Ovary (tissue), 9 donors: Measurements from ENCODE around the gene AGL. TPM values are rescaled to one million over a fixed set of nuclear protein-coding genes. Genes with fewer than 3 reads are reported as not detected.

Experiments
- DNase-seq, 5 donors: peaks; one replicate each; pipeline ENCODE4 v3.0.0-alpha.2; 2019 to 2020
- H3K27ac ChIP-seq, 2 donors: fragments of 200-600 bp; one replicate each; pipeline versions ENCODE4 v1.5.1 to v1.8.0; 2019 to 2022
- H3K27me3 ChIP-seq: fragments of 200-600 bp; one replicate; pipeline ENCODE4 v1.8.0; 2022
- H3K36me3 ChIP-seq: fragments of 200-600 bp; sonication (generic); one replicate; pipeline ENCODE4 v1.5.1; 2019
- H3K4me1 ChIP-seq: one replicate; pipeline ENCODE4 v1.8.1; 2013; ENCODE audit warnings: mild to moderate bottlenecking, moderate library complexity; ENCODE audit not compliant: insufficient read depth
- H3K4me3 ChIP-seq: fragments of 200-600 bp; sonication (generic); one replicate; pipeline ENCODE4 v1.5.1; 2017
- H3K9me3 ChIP-seq, 2 donors: fragments of 200-600 bp in 1 of 2; sonication (generic) in 1 of 2; one replicate each; pipeline versions ENCODE4 v1.5.1 to v1.8.1; 2013 to 2019; ENCODE audit warnings: mild to moderate bottlenecking in 1 of 2, moderate library complexity in 1 of 2
- EP300 ChIP-seq: sonication (generic); formaldehyde crosslinking; IDR thresholded peaks from one replicate; pipeline ENCODE4 v1.6.1; 2017; ENCODE audit warnings: antibody characterized with exemption
- POLR2A ChIP-seq: fragments of 450-650 bp; IDR thresholded peaks from one replicate; pipeline ENCODE4 v1.6.1; 2017; ENCODE audit warnings: antibody characterized with exemption, mild to moderate bottlenecking, moderate library complexity
- WGBS, 3 donors: extraction: QIAGEN DNeasy Blood & Tissue Kit in 1 of 3; methylation state at CpG; one replicate each; pipeline versions ENCODE4 v1.1.5 to v1.1.7; 2013 to 2017; 5-methylcytosine and 5-hydroxymethylcytosine counted together
- intact Hi-C, 4 donors: fragments of 100-400 bp; cut with DNase I; formaldehyde crosslinking; loops; one replicate each; pipeline versions ENCODE4 v1.11.0 to v1.15.1; 2022 to 2023
- polyA plus RNA-seq, 2 donors: library from polyadenylated mRNA; stranded (reverse); fragments of 200-250 nt in 1 of 2; fragments of 350-450 nt in 1 of 2; fragmentation: Illumina TruSeq in 1 of 2; extraction: RNeasy Lipid Tissue Mini Kit (QIAGEN cat#74804) in 1 of 2; gene quantifications; one replicate each; pipeline ENCODE4 v1.2.3, GENCODE V29; 2013 to 2014
- total RNA-seq, 7 donors: library from RNA; depleted of rRNA in 2 of 7; stranded (reverse); fragments of >200 nt in 2 of 7; fragmentation: NEBNext Ultra II Directional in 3 of 7; extraction: Animal tissue kit (Norgen Biotek cat#: 25700) in 3 of 7; gene quantifications; one replicate each; pipeline versions ENCODE4 v1.1.0 to v1.2.4, GENCODE V29; 2016 to 2023
- TF ChIP-seq, protein P1 (sequence below), 3 donors: fragments of 450-650 bp in 2 of 3; fragments of 200-600 bp in 1 of 3; IDR thresholded peaks; one replicate each; pipeline versions ENCODE4 v1.5.1 to v1.8.0; 2016 to 2022; ENCODE audit warnings: antibody characterized with exemption in 3 of 3, mild to moderate bottlenecking in 1 of 3
- donor health status: DM: no; HTN: no; CAD: no; lungs with moderate emphysema.
- donor health status: DM: no; HTN: no; CAD: no.
- donor health status: Bipolar disorder and iron deficiency.
- donor health status: DM: yes; HTN: yes; CAD: no.
- donor health status: DM: no; HTN: no; CAD: no.
- donor health status: DM: yes; HTN: yes; CAD: no.

The AGL gene
- total and polyA plus RNA-seq, 9 donors = 4.1 to 13.8 (median 10.5) TPM

GRCh38 chr1:99965646-99966375 is 115.7 kb downstream of the AGL start:
- no peak for DNase-seq

GRCh38 chr1:99968214-99968613 is 118.1 kb downstream of the AGL start:
- intact Hi-C loops = no loop called here
- Histone ChIP-seq H3K27ac (no peak overlapping the region), H3K4me3 (no peak overlapping the region), H3K36me3 (no peaks in the 10 kb centered on the region), H3K27me3 (no peaks in the 10 kb centered on the region), H3K9me3 (no peaks in the 10 kb centered on the region), H3K4me1 (no peaks in the 10 kb centered on the region)
- TF ChIP-seq POLR2A (no peak), EP300 (no peak)
- TF ChIP-seq, protein P1, sequence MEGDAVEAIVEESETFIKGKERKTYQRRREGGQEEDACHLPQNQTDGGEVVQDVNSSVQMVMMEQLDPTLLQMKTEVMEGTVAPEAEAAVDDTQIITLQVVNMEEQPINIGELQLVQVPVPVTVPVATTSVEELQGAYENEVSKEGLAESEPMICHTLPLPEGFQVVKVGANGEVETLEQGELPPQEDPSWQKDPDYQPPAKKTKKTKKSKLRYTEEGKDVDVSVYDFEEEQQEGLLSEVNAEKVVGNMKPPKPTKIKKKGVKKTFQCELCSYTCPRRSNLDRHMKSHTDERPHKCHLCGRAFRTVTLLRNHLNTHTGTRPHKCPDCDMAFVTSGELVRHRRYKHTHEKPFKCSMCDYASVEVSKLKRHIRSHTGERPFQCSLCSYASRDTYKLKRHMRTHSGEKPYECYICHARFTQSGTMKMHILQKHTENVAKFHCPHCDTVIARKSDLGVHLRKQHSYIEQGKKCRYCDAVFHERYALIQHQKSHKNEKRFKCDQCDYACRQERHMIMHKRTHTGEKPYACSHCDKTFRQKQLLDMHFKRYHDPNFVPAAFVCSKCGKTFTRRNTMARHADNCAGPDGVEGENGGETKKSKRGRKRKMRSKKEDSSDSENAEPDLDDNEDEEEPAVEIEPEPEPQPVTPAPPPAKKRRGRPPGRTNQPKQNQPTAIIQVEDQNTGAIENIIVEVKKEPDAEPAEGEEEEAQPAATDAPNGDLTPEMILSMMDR (IDR thresholded peaks at IDR 0.05) = no peak
- WGBS, 3 donors = 92 to 97% (median 94%) methylated on average over 4 of the region's 4 CpGs
- no peak for DNase-seq

More at GRCh38 chr1:99965646-99966375, 115.7 kb downstream of the AGL start:
- intact Hi-C loops = no loop called here
- Histone ChIP-seq H3K27ac (no peak overlapping the region), H3K9me3 (no peaks in the 10 kb centered on the region), H3K4me3 (no peak overlapping the region), H3K27me3 (no peaks in the 10 kb centered on the region), H3K36me3 (no peaks in the 10 kb centered on the region), H3K4me1 (no peaks in the 10 kb centered on the region)
- TF ChIP-seq POLR2A (no peak), EP300 (no peak)
- TF ChIP-seq, protein P1 (IDR thresholded peaks at IDR 0.05) = no peak
- WGBS, 3 donors = 78 to 82% (median 79%) methylated on average over 2 of the region's 2 CpGs

DNA sequence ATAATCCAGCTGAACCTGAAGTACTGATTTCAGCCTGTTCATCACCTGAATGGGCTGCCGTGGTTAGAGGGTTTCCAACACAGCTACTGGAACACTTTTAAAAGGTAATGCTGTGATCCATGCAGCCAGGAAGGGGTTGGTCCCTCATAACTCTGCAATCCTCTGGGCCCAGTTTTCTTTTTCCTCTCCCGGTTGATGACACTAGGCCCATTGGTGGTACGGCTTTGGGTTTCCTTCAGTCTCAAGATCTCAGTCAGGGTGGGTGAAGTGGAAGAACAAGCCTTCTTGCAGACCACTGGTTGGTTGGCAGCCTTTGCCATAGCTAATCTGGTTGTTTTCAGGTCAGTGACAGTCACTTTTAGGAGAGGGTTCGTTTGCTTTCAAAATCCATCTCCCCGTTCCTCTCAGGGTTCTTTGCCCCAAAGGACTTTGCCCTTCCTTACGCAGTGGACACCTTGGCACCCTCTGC is 119.1 kb downstream of the AGL start:
- Histone ChIP-seq H3K4me1 (no peaks in the 10 kb centered on the region), H3K27me3 (no peaks in the 10 kb centered on the region), H3K4me3 (peak overlapping the region; percentile 89), H3K9me3 (no peaks in the 10 kb centered on the region), H3K36me3 (no peaks in the 10 kb centered on the region), H3K27ac (peak overlapping the region in 1 of 2 donors; percentile 57)
- TF ChIP-seq POLR2A (no peak), EP300 (no peak)
- TF ChIP-seq, protein P1 (IDR thresholded peaks at IDR 0.05) = no peak
- intact Hi-C loops = no loop called here
- 17 to 23% (median 17%) methylated on average over 6 of the region's 6 CpGs for WGBS, 3 donors
- no peak for DNase-seq

GRCh38 chr1:99969729-99970621 is 119.8 kb downstream of the AGL start, which contains the start of gene SLC35A3:
Gene SLC35A3, plus strand, starts transcription at chr1:99969996. Its CDS starts 23,559 bp downstream, at chr1:99993555.
- WGBS, 3 donors = 1% methylated on average over 58 to 74 of the region's 74 CpGs
- peak within 1 kb of the TSS; percentile 42 to 57 for H3K27ac ChIP-seq
- peak within 1 kb of the TSS; percentile 89 for H3K4me3 ChIP-seq
- intact Hi-C loops = no loop called here
- TF ChIP-seq, protein P1 (IDR thresholded peaks at IDR 0.05) = no peak
- TF ChIP-seq POLR2A (no peak), EP300 (no peak)
- no peaks in the 10 kb centered on the region for H3K9me3 ChIP-seq
- H3K4me1 ChIP-seq = no peaks in the 10 kb centered on the region
- H3K27me3 ChIP-seq = no peaks in the 10 kb centered on the region
- peak; percentile 61 to 84 (median 75) for DNase-seq
- no peaks in the 10 kb centered on the region for H3K36me3 ChIP-seq
